Activated gamma-delta T cell treated with Interleukin-2 at 50 U/mL for 16 hours (primary cell): ENCODE data around the gene RBMS3.
"Not testable (repeated sequence)": the region's sequence is repeated elsewhere in the genome, so short reads cannot be mapped to it uniquely, and the experiment has no call there.

ENCODE experiments used
- DNase-seq: peaks from one replicate; pipeline ENCODE4 v3.0.0-alpha.2; 2020

RBMS3 gene

DNA sequence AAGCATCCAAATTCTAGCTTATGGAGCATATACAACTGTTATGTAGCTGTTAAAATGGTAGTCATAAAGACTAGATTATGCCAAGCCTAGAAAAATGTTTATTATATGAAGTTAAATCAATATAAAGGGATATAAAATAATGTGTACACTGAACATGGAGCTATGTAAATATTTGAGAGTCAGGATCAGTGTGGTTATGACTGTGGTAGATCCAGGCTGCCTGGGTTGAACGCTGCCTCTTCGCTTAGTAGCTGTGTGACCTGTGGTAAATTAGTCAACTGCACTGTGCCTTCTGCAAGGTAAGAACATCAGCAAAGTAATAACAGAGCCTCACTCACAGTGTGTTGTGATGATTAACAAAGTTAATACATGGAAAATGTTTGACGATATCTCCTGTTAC, 212.2 kb downstream of the RBMS3 start:
- no peak for DNase-seq

DNA sequence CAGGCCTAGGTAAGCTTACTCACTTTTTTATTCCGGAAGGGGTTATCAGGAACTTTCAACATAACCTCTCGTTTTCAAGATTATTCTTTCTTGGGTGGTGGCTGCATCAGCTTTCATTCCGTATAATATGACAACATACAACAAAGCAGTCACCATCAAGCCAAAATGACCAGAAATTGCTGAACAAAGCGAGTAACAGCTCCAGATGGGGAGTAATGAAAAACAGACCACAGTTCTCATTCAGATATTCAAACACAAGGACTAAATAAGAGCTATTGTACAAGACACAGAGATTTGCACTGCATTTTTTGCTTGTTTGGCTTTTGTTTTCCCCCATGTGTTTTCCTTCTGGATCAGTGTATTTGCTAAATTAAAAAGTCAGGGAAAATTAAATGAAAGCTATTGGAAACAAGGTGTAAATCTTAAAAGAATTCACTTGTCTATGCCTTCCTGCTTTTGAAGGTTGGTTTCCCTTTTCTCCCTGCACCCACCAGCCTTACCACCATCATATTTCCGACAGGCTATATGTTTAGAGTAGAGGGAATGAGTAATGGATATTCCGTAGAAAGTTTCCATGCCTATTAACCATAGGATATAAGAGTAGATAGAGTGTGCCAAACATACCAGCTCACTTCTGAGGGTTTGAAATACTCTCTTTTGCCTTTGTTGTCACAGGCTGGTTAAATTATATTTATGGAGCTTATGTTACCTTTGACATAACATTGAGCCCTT, 213.6 kb downstream of the RBMS3 start:
- no peak for DNase-seq

DNA sequence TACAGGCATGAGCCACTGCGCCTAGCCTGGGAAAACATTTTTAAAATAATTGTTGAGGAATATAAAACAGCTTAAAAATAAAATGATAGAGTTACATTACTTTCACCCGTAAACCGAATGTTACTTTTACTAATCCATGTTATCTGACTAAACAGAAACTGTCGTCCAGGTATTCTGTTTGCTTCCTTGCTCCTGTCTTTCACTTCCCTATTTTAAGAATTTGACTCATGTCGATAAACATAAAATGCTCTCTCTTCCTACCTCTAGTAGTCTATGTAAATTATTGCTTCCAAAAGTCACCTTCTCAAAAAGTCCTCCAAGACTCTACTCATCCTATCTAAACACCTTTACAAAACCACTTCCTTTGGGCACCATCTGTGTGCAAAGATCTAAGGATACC, 216.4 kb downstream of the RBMS3 start:
- DNase-seq = no peak

DNA sequence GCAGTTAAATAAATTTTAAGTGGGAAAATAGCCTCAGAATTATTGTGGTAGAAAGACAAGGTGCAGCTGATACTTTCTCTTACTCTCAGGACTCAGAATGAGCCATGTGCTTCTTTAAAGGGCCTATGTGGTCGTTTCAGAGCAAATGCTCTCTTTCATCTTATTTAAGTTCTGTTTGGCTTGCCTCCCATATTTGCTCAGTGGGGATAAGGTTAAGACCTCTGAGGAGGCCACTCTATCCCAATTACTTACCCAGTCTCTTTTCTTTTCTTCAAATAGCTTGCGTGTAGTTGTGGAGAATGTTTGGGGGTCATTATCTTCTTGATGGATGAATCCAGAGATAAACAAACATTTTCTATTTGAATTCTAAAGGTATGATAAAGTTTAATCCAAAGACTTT, 221.9 kb downstream of the RBMS3 start:
- DNase-seq = no peak

DNA sequence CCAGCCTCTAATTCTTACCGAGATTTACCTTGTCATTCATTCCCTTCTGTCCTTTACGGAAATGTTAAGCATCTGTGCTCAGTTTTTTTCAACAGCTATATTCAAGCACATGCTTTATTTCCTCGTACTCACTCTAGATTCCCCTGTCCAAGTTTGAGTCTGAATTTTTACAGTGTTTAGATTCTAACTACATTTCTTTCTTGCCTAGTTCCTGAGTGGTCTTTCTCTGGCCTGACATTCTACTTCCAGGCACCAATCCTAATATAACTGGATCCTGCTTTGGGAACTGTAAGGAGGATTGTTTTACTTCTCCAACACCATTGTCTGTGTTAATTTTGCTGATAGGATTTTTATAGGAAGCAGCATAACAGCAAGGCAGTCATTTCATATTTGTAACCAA, 222.4 kb downstream of the RBMS3 start:
- DNase-seq = no peak

DNA sequence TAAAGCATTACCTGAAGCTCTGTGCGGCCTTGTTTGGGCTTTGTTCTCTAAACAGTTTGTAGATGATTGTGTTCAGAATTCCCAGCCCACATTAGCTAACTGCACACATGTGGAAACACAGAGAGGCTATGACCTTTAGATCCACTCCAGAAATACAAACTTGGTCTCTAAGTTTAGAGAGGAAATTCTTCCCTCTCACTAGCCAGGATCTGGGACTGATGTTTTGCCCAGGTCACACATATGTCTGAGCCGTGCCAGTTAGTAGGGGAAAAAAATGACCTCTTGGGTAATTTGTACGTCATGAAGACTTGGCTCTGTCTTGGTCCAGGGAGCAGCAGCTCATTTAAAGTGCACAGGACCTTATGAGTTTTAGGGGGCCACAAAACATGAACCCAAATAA, 223.1 kb downstream of the RBMS3 start:
- no peak for DNase-seq

DNA sequence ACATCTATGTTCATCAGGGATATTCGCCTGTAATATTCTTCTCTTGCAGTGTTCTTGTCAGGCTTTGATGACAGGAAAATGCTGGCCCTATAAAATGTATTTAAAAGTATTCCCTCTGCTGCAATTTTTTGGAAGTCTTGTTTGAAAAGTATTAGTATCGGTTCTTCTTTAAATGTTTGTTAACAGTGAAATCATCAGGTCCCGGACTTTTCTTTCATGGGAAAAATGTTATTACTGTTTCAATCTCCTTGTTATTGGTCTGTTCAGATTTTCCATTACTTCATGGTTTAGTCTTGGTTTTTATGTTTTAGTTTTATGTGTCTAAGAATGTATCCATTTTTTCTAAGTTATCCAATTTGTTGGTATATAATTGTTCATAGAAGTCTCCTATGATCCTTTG, 225.6 kb downstream of the RBMS3 start:
- no peak for DNase-seq

DNA sequence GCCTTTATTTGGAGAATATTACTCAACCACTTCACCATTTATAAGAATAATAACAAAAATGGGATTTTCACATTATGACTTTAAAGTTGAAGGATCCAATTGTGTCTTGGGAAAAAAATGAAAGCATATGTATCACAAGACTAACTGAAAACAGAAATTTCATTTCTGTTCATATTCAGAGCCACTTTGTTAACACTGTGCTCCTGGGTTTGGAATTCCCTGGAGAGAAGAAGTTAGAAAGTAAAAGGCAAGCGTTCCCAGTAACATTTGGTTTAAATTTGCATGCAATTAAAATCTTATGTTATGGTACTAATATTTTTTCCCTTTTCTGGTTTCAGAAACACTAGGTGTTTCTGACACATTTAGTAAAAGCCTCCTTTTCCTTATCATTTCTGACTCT, 230.8 kb downstream of the RBMS3 start:
- DNase-seq = no peak

DNA sequence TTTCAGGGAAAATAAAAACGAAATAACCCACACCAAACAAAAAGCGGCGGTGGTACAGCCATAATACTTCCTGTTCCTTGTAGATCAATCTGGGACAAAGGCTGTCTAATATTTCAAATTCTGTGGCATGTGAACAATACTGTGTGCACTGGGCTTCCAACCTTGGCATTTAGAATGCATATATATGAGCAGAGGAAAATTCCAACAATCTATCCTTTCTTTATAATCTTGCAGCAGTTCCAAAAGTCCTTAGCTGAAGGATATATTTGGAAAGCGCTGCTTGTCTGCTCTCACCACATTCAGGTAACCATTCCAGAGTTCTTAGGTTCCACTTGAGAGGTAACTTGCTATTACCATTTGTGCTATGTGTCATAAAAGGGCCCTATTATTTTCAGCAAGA, 231.8 kb downstream of the RBMS3 start:
- DNase-seq = no peak

DNA sequence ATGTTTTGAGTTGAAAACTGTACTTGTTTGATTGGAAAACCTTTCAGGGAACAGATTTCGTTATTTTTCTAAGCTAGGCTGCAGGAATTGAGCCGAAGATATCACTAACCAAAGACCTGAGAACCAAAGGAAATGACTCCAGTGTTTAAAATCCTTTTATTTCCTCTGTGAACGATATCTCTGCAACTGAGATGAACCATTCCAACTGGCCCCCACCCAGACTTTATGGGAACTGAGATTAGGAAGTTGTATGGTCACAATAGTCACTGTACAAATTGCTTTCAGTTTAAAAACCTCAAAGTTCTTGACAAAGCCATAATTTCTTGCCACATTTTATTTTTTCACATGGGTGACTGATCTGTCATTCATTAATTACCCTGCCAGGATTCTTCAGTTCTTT, 232.4 kb downstream of the RBMS3 start:
- DNase-seq = no peak

DNA sequence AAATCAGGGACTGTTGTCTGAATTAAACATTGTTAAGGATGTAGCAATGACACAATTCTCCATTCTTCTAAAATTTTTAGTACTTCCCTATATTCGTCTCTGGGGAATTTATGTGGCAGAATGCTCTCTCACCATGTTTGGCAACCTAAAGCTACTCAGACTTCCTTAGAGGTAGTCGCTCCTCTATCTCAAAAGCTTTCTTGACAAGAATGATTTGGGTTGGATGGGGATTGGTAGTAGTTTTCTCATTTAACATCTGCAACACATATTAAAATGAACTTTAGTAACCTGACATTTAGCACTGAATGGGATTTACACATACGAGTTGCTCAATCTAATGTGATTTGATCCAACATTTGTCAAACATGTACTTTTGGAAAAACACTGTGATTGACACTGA, 233.3 kb downstream of the RBMS3 start:
- no peak for DNase-seq

DNA sequence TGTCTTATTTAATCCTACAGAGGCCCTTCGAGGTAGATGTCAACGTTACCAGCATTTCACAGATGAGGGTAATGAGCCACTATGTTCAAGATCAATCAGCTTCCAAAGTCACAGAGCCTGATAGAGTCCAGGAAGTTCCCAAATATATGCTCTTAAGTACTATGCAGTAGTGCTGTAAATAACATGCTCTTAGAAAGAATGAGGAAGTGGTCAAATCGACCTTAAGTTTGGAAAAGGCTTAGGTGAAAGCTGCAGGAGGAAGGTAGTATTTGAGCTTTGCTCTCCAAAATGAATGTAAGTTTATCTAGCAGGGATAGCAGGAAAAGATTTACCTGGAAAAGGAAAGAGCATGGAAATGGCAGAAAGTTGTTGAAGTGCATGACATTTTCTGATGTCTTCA, 234.0 kb downstream of the RBMS3 start:
- no peak for DNase-seq

DNA sequence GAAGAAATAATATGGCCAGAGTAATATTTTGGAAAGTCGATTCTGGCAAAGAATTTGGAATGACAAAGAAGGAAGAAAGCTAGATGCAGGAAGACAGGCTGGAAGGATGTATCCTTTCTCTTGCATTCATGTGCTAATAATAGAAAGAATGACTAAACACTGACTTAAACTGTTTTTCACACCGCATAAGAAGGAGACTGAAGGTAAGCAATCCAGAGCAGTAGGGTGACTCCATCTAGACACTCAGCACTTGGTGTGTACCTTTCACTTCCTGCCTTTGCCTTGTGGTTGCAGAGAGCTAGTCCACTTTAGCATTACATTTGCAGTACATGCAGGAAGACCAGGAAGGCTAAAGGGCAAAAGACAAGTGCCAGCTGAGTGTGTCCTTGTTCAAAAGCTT, 234.6 kb downstream of the RBMS3 start:
- DNase-seq = no peak

DNA sequence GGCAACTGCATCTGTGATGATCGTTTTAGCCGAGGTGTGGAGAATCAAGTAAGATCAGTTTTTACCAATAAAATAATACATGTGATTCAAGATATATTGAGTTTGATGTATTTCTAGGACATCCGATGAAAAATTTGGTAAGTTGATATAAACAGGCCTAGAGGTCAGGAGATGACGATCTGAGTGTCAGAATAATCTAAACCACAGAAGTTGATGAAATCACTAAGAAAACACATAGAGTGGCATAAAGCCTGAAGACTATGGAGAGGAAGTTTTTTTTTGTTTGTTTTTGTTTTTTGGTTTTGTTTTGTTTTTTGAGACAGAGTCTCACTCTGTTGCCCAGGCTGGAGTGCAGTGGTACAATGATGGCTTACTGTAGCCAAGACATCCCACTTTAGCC, 235.3 kb downstream of the RBMS3 start:
- DNase-seq = no peak

DNA sequence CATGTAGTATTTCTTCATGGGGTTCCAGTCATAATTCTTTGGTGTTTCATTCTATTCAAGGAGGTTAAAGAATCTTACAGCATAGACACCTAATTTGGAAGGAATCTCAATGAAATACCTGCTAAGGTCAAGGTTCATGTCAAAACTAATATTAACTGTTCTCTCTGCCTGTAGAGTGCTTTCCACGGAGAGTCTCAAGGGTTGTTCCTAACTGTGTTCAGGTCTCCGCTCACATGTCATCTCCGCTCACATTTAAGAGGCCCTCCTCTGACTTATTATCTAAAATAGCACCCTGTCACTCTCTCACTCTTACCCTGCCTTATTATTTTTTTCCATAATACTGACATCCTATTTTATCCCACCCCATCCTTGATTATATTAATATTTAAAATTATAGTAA, 239.9 kb downstream of the RBMS3 start:
- DNase-seq = no peak

DNA sequence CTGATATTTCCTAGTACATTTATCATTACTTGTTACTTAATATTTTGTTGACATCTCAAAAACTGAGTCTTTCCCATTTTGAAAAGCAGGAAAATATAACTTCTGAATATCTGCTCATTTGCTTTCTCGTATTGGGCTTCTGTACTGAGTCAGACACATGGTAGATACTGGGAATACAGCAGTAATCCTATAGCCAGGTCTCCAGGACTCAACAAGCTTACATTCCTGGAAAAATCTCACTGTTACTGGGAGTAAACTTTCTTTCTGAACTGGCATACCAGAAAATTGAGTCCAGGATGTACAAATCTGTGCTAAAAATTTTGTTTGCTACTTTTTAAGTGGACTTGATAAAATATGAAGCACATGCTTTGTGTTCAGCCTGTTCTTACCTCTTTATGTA, 240.4 kb downstream of the RBMS3 start:
- DNase-seq = no peak

DNA sequence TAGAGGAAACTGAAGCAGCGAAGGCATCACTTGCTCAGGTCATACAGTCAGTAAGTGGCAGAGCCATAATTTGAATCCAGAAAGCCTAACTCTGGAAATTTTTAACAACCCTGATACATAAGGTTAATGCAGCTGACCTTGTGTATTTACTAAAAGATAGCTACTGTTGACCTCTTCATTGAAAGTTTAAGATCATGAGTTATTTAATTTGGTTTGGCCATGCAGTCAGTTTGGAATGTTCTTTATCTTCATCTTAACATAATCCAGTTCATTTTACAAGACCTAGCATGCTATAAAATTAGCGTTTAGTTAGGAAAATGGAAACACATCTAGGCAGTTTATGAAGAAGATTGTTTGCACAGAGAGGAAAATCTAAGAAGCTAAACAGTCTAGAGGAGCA, 240.9 kb downstream of the RBMS3 start:
- no peak for DNase-seq

DNA sequence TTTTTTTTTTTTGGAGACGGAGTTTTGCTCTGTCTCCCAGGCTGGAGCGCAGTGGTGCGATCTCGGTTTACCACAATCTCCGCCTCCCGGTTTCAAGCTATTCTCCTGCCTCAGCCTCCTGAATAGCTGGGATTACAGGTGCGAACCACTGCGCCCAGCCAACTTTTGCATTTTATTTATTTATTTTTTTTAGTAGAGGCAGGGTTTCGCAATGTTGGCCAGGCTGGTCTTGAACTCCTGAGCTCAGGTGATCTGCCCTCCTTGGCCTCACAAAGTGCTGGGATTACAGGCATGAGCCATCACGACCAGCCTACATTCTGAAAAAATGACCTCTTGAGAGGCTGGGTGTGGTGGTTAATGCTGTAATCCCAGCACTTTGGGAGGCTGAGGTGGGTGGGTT, 243.6 kb downstream of the RBMS3 start:
- not testable (repeated sequence) for DNase-seq

DNA sequence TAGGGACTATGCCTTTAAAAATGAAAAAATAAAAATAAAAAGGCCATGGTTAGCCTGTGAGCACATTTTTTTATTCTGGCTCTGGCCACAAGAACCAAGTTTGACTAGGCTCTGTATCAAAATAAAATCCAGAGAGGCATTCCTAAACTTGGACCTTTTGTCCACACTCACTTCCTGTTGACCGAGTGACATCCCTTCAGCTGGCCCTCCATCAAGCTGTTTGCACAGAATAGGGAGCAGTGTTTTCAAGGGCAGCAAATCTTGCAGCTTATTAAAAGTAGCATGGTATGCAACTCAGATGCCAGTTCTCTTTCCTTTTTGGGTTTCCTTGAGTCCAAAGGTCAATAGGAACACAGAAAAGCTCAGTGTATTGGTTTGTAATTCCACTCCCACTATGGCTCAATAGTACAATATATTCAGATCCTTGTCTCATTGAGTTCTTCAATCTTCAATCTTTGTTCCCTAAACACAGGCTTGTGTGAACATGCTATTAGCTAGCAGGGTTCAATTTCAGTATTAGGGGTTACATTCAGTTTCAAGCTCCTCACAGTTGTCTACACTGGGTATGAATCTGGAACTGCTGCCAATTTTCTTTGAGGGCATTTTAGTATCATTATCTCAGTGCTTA, 244.5 kb downstream of the RBMS3 start:
- no peak for DNase-seq

DNA sequence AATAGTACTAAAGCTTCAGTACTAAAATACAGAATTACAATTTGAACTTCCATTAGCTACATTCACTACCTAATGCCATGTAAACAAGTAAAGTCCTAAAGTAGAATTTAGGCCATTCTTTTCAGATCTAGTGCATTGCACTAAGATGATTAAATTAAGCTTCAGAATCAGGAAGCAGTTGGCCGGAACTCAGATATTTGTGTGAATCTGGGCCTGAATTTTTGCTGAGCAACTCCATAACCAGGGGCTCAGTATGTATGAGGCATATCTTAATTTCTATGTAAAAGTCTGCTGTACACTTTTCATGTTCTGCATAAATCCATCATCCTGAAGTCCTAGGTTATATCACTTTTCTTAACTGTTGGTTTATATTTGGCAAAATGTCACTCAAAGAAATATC, 246.4 kb downstream of the RBMS3 start:
- DNase-seq = no peak

DNA sequence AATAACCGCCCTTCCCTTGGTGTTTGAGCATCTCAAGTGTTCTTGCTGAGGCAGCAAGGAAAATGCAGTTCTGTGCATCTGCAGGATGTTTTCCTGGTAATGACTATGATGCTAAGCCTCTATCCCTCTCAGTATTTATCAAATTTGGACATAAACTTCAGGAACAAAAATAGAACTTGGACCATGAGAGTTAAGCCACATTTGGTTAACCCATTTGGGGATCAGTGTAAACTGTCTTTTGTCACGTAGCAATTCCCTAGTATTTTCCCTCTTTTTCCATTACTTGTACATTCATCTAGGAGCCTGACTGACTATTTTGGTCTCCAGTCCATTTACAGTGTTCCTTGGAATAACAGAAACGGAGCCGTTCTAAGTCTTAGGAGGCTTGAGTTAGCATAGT, 250.8 kb downstream of the RBMS3 start:
- DNase-seq = no peak

DNA sequence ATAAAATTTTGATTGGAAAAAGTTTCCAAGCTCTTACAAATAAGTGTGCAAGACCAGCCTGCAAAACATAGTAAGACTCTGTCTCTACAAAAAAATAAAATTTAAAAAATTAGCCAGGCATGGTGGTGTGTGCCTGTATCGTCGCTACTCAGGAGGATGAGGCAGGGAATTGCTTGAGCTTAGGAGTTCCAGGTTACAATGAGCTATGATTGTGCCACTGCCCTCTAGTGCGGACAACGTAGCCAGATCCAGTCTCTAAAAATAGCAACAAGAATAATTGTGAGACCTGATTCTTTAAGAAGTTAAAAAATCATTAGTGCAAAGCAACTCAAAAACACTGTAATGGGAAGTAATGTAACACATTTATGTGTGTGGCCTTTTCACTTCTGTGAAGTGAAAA, 251.6 kb downstream of the RBMS3 start:
- DNase-seq = no peak

DNA sequence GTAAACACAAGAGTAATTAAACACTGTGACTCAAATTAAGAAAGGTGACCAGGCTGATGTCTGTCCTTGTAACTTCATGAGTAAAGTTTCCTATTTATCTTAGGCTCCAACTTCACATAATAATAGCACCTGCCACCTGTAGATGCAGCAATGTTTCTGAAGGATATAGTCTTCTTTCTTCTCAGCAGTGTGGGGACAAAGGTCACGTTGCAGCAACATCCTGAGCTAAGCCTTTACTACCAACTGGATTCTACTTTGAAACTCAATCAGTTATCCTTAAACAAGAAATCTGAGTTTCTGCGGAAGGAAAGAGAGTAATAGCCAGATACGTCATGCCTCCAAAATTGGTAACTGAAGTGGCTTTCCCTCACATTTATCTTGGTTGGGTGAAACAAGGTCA, 253.1 kb downstream of the RBMS3 start:
- no peak for DNase-seq

DNA sequence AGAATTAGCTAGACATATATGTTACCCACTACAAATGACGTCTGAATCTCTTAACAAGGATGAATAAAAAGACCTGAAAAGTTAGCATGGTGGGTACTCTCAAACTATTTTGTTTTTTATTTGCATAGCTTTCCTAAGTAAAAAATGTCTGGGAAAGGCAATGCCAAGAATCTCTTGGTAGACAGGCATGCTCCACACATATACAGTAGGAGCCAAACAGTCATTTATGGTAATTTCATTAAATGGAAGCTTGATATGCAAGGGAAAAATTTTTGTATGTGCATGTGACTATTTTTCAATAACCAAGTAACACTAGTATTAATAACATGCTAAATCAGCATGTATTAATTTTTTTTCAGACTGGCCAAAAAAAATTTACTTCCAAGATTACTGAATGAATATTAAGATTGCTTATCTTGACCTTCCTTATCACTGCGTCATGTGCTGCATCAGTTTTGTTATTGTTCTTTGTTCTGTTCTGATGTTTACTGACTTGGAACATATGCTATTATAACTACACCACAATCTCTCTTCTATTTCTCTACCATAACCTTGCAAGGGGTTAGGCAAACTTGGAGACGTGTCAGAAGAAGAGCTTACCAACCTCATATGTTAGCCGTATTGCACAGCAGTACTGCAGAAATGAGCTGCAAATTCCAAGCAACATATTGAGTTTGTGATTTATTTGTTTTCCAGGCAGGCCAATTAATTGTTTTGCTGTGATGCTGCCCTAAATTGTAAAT, 255.3 kb downstream of the RBMS3 start:
- DNase-seq = no peak
